GM21737 (cell line): Measurements from ENCODE around the gene CDK14.

Source experiments
- ATAC-seq: cut with Tn5 transposase; IDR thresholded peaks from one replicate; pipeline ENCODE4 v1.9.1; 2021; ENCODE audit warnings: mild to moderate bottlenecking, moderate library complexity; ENCODE audit not compliant: unreplicated experiment

The CDK14 gene

DNA sequence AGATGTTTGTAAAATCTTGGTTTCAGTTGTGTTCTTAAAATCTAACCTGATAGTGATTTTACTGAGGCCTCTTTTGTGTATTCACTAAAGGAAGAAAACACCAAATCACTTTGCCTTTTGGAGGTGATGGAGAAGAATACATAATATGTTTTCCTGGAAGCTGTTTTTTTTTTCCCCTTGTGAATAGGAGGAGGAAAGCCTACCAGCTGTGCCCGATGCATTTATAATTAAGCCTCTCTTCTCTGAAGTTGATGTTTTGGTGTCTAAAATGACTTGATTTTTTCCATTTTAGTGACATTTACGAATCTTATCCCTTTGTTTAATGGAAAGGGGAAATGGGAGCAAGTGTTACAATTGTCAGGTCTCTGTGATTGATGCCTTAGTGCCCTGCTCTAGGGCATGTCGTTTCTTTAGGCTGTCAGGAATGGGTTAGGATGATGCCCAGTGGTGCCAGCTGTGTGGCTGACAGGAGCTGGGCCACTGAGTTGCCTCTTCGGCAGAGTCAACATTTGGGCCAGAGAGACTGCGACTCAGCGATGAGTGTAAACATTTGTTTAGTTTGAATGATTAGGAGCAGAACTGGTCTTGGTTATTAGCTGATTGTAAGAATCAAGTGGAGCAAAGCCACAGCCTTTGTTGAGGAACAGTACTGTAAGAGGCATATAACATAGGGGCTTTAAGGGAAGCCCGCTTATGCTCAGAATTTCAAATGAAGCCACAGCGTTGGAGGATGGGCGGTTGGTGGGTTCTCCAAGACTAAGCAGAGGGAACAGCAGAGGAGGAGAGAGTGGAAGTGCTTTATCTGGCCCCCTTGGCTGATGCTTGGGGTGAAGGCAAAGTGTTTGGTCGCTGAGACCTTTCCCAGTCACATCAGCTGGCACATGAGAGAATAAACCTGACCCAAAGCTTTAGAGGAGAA is 81.6 kb downstream of the CDK14 start:
- no peak for ATAC-seq

DNA sequence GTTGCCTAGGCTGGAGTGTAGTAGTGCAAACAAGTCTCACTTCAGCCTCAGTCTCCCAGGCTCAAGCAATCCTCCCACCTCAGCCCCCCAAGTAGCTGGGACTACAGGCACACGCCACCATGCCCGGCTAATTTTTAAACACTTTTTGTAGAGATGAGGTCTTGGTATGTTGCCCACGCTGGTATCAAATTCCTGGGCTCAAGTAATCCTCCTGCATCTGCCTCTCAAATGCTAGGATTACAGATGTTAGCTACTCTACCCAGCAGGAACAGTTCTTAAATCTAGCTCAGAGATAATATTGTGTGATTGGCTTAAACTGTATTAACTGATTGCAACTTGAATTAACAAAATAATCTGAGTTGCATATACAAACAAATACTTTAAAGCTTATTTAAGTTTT is 82.9 kb downstream of the CDK14 start:
- no peak for ATAC-seq

DNA sequence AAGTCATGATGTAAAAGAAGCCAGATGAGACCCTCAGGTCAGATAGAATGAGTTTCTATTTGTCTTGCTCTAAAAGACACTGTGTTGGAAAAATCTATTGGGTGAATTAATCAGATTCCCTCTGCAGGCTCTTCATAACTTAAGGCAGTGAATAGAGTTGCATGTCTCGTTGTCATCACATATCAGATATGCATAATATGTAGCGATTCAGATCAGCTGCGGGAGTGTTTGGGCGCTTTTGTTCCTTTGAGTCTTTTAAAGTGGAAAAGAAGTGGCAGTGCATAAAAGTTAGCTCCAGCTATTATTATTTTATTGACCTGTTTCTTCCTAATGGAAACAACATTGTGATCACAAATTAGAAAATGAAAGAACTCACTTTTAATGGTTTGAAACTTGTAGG is 84.4 kb downstream of the CDK14 start:
- ATAC-seq, result no peak

DNA sequence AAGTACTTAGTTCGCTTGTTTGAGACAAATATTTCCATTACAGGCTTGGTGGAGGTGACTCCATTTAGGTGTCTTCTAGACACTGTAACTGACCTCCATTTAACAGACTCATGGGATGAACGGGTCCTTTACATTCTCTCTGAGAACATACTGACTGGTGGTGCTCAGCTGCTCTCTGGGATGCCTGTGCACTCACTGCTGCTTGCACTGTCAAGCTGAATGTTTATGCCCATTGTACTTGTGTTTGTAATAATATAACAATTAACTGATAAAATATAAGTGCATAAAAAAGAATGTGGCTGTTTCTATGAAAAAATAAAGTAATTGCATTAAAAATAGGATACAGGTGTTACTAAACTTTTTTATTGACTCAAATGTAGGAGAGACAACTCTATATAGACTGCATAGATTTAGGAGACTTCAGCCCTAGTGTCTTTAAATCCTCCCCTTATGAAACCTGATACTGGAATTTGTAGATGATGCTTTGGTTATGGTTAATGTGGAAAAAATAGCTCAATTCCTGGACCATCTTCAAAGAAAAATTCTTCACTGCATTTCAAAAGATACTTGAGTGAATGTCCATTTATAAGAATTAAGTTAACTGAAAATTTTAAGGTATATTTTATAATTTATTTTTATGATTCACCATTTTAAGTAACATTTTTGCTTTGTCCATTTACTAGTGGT is 85.4 kb downstream of the CDK14 start:
- no peak for ATAC-seq

DNA sequence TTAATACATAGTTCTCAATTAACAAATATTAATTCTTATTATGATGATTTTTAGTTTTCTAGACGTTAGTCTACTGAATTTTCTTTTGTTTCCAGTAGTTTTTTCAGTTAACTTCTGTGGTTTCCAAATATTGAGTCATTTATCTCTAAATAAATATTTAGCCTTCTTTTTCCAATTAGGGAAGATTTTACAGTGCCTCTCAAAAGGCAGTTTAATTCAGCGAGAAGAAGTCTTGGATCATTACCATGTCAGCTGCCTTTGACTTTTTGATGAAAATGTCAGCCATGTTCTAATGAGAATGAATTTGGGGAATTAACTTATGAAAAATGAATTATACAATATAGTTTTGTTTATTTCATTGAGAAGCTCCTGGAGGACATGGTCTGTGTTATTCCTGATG is 90.0 kb downstream of the CDK14 start:
- ATAC-seq, result no peak

- ATAC-seq, result no peak
Observed at GRCh38 chr7:90688810-90689209, 92.7 kb downstream of the CDK14 start.

GRCh38 chr7:90689260-90689659 is 93.1 kb downstream of the CDK14 start:
- no peak for ATAC-seq

GRCh38 chr7:90690159-90690858 is 94.2 kb downstream of the CDK14 start:
- no peak for ATAC-seq

DNA sequence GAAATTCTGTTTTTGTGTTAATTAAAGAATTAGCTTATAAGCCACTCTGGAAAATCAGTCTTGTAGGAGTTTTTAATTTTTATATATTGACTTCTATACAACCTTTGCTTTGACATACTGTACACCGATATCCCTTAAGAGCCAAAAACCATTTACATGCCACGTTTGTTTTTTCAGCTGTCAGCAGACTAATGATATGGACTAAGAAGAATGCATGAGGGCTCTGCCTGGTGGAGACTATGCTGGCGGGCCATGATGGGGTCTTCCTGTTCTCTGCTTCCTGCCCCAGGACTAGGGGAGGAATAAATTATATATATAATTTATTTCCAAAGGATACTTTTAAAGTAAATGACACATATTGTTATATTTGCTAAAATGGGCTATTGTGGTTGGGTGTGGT is 96.3 kb downstream of the CDK14 start:
- ATAC-seq, result no peak

DNA sequence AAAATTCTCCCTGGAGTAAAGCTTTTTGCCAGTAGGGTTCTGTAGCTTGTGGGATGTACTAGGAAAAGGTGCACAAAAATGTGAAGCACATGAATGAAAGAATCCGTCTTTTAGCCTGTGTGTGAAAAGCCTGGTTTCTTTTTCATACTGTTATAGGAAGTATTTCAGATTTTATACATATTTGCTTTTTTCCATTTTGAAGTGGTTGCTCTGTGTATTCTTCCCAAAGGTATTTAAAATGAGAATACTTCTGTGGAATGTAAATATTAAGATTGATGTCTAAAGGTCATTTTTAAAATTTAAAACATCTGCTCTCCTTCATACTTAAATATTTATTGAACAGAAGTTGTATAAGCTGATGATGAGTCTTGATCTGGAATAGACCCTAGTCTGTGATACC is 96.8 kb downstream of the CDK14 start:
- no peak for ATAC-seq

DNA sequence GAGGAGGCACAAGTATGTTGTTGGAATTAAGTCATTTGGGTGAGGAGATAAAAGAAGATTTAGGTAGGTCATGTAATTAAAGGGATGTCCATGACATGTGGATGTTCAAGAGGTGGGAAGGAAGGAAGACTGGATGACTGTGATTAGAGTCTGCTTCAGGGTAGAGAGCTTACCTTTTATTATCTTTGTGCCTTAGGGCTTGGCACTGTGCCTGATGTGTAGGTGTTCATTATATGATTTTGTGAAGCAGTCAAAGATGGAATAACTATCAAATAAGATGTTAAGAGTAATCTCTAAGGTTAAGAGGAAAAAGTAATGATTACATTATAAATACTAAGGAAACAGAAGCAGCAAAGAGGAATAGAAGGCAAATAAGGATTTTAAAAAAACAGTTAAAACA is 97.8 kb downstream of the CDK14 start:
- no peak for ATAC-seq

DNA sequence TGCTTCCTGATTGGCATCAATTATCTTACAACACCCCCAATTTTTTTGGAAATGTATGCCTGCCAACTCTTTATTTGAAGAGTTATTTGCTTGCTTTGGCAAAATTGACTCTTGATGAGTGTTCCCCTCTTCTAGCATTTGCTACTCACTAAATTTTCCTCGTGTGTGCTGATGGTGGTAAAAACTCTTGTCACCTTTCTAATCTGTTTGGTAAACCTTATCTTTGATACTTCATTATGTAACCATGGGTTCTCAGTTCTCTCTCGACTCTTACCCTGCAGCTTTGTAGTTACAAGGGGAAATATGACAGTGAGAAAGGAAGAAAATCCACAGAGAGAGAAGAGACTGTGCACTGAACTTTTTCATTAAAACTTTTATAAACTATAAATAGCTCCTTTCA is 102.5 kb downstream of the CDK14 start:
- no peak for ATAC-seq

DNA sequence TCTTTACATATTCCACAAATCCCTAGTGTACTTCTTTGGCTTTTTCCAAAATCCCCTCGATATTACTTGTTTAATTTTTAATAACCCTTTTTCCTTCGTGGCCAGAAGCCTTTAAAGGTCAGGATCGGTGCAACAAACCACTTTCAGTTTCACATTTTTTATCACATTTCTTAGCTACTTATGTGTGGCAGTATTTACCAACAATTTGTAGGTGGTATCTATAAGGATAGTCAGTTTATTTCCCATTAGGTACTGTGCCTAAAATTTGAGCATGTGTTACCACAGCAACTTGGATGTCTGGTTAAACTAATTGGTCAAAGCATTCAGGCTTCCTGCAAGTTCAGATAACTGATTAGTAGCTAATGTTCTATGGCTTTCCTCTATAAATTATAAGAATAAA is 104.9 kb downstream of the CDK14 start:
- ATAC-seq, result no peak

GRCh38 chr7:90701771-90702170 is 105.7 kb downstream of the CDK14 start:
- ATAC-seq, result no peak

GRCh38 chr7:90705391-90706071 is 109.4 kb downstream of the CDK14 start:
- ATAC-seq, result no peak

GRCh38 chr7:90706072-90706716 is 110.1 kb downstream of the CDK14 start:
- no peak for ATAC-seq

GRCh38 chr7:90708841-90709317 is 112.8 kb downstream of the CDK14 start:
- peak; percentile 68 for ATAC-seq

DNA sequence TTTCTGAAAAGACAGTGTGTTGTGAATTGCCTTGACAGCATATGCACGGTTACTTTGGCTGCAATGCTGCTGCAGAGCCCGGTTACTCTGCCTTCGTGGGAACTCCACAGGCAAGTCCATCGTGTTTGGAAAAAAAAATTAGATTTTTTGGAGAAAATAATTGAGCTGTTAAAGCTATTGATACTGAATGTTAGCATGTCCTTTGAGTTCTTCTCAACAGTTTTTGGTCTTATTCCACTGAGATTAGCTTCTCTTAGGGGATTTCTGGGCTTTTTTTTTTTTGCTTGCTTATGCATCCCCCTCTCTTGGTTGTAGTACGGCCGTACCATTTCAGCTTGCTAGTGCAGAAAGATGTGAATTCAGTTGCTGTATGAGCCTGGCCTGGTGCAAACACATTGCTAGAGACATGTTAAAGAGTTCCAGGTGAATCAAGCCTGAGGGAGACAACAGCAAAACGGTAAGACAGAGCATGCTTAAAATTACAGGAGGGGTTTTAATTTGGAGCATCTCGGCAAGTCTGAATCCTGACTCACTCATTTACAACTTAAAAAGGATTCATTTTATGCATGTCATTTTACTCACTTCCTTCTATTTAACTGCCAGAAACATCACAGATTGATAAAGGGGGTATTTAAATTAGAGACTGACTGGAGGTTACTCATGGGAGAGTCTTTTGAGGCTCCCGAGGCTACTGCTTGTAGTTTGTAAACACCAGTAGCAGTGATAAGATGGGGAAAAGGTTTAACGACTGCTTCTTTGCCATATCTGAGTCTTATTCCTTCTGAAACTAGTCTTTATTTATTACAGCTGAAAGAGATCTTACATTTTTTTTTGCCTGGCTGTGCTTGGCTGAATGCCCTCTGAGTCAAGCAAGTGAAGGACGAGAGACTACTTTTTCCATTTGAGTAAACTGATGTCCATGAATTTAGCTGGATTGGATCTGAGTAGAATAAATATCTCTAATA is 113.7 kb downstream of the CDK14 start:
- ATAC-seq, result peak; percentile 50

- peak; percentile 4 for ATAC-seq
Observed at GRCh38 chr7:90710466-90710850, 114.3 kb downstream of the CDK14 start.
